Stomach (tissue), 4 donors: ENCODE measurements around the gene RCBTB2.

ENCODE experiments used
- CTCF ChIP-seq, 7 experiments: fragments of 450-650 bp in 4 of 7; fragments of 200-600 bp in 3 of 7; sonication (generic) in 3 of 7; IDR thresholded peaks; one replicate each; pipeline ENCODE4 v1.5.1; 2016 to 2019; ENCODE audit warnings: antibody characterized with exemption in 7 of 7, control low read depth in 2 of 7, mild to moderate bottlenecking in 1 of 7
- POLR2A ChIP-seq, 4 donors: fragments of 450-650 bp; IDR thresholded peaks; one replicate each; pipeline ENCODE4 v1.6.1; 2016; ENCODE audit warnings: antibody characterized with exemption in 4 of 4, control low read depth in 2 of 4, mild to moderate bottlenecking in 1 of 4, moderate library complexity in 1 of 4

GRCh38 chr13:48497669-48498068 is 35.2 kb downstream of the RCBTB2 start:
- no peak for TF ChIP-seq CTCF (IDR thresholded peaks at IDR 0.05)
- TF ChIP-seq POLR2A (IDR thresholded peaks at IDR 0.05) = no peak
